HG03558 (cell line): Measurements from ENCODE around the gene C14orf119.

Experiments
- ATAC-seq: cut with Tn5 transposase; IDR thresholded peaks from one replicate; pipeline ENCODE4 v1.9.1; 2021; ENCODE audit warnings: moderate number of reproducible peaks; ENCODE audit not compliant: unreplicated experiment; ENCODE audit errors: extremely low read depth

Gene C14orf119, protein sequence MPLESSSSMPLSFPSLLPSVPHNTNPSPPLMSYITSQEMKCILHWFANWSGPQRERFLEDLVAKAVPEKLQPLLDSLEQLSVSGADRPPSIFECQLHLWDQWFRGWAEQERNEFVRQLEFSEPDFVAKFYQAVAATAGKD

DNA sequence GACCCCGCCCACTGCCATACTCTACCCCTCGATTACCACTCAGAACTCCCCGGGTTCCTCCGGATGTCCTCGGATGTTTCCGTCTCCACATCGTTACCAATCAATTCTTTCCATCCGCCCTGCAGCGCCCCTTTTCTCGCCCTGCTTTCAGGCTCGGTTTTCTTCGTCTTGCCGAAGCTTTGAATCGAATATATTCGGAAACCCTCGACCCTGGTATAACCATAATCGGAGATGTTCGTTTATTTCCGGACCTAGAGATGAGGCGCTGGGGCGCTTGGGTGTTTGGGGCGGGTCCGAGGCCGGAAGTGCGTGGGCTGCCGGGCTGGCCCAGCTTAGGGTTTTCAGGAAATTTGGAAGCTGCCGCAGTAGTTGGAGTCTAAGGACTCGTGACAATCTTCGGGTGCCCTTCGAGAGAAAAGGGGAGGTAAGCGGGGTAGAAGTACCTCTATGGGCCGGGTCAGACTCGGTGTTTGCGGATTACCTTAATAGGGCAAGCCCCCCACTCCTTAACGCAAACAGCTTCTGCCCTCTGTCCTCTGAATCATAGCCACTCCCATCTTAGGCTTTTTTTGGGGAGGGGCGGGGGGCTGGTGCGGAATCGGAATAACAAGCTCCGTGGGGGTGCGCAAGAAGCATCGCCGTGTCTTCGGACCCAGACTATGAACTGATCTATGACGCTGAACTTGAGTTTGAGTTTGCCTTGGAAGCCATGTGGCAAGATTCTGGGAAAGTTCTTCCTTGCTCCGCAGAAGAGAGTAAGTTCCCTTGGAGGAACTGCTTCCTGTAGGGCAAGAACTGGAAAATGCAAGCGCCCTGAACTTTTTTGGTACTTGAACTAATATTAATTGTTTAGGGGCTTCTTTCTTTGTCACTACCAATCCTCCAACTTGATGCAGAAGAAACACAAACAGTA lies at the start of gene C14orf119:
C14orf119 (plus strand) TSS at position 310 of the 913 bp plus-strand sequence. CDS start 2,154 bp downstream, outside the sequence.
- peak; percentile 85 for ATAC-seq

DNA sequence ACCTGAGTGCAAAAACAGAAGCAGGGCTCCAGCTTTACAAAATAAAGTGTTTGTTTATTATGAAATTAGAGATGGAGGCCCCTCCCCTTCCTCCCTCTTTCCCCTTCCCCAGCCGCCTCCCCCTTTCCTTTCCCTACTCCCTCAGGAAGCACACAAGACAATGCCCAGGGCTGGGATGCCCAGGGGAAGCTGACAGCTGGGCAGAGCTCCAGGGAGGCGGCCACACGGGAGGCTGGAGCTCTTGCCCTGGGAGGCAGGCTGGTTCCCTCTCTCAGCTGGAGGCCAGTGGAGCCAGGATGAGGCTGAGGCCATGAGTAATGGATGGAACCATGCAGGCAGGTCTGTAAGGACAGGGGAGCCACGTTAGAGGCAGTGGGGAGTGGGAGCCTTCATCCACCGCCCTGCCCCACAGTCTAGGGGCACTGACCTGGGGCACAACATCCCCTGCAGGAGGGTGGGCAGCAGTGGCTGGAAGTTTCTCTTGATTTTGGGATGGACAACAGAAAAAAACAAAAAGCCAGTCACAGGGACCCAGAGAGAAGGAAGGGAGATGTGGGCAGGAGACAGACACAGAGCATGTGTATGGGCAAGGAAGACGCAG lies 48.2 kb upstream of the C14orf119 start:
- no peak for ATAC-seq

DNA sequence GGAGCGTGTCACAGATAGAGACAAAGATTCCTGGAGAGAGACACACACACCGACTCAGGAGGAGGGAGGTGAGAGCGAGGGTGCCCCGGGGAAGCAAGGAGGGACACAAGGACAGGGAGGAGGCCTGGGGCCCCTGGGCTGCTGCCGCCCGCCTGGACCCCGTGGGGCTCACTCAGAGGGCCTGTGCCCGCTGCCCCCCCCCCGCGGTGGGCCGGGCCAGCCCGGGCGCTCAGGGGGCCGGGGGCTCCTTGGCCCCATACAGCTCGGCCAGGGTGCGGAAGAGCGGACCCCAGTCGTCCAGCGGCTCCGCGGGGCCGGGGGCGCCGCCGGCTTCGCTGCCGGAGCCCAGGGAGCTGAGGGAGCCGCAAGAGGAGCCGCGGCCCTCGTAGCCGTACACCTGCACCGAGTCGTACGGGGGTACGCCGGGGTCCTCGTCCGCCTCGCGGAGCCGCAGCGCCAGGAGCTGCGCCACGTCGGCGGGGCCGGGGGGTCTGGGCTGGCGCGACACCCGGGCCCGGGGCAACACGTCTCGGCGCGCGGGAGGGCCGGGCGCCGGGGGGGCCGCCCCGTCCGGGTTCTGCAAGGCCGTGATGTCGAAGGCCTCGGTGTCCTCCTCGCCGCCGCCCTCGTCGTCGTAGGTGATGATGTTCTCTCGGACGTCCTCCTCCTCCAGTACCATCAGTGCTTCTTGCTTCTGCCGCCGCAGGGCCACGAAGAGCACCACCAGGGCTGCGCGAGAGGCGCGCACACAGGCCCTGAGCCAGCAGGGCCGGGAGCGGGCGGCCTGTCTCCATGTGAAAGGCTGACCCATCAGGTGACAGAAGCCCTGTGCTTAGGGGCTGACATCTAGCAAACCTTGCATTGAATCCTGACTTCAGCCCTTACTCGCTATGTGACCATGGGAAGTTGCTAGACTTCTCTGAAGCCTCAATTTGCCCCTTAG lies 47.3 kb upstream of the C14orf119 start:
- no peak for ATAC-seq

DNA sequence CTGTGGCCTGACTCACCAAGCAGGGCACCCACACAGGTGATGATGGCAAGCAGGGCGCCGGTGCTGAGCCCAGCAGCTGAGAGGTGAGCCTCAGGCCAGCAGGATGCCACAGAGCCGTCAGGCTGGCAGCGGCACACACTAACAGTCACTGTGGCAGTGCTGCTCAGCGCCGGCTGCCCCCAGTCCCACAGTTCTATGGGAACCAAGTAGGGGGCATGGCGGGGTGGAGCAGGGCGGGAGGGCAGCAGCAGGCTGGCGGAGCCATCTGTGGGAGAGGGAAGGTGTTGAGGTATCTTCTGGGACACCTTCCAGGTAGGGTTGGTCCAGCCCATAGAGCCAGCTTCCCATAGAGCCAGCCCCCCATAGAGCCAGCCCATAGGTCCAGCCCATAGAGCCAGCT lies 46.3 kb upstream of the C14orf119 start:
- ATAC-seq: no peak

DNA sequence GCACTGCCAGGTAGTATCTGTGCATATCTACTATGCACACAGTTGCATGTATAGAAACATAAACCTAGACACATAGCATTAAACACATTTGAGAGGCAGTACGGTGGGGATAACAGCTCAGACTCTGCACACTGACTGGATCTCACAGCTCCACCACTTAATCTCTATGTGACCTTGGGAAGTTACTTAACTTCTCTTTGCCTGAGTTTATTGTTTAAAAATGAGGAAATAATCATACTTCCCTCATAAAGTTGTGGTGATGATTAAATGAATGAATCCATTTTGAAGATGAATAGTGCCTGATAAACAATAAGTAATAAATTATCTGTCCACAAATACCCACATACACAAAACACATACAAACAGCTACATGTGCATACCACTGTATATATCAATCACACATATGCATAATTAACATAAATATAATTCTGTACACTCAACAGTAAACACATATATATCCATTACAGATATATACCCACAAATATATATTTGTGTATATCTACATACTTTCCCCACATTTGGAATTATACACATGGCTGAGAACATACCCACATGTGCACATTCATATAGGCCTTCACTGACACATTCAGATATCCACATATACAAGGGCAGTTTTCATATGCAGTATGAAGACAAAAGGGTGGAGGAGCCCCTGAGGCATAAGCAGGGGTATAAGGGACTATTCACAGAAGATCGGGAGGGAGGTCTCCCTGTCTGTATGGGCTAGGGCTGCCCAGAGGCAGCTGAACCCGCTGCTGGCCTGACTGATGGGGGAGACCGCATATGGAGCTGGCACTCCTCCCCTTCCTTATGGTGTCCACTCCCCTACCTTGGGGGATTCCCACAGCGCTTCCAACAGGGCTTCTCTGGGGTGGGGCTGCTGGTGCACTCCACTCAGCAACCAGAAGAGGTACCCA lies 43.9 kb upstream of the C14orf119 start:
- no peak for ATAC-seq

DNA sequence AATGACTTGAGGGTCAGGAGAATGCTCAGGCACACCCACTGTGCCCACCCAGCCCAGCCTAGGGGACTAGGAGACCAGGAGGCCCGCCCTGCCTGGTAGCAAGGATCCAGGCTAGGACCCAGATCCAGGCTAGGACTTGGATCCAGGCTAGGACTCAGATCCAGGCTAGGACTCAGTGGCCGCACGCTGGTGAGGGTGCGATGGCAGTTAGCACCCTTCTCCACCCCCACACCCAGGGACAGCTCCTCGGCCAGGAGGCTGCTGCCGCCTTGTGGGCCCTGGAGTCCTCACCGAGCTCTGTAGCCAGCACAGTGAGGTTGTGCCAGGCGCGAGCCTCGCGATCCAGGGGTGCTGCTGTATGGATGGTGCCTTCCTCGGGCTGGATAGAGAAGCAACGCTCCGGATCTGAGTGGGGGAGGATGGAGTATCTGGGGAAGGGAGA lies 43.1 kb upstream of the C14orf119 start:
- ATAC-seq: no peak

DNA sequence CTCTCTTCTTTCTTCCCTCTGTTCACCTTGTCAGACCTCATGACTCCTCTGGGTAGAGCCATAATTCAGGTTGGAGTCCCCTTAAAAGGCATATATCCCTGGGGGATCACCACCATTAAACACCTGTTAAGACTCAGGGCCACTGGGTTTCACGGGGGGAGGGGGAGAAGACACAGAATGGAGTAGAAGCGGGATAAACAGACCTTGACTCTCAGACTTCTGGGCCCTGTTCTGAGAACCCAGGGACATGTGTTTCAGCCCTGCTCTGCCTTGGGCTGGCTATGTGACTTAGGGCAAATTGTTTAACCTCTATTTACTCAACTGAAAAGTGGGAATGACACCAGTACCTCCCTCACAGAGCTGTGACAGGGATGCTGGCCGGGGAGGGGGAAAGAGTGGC lies 42.6 kb upstream of the C14orf119 start:
- ATAC-seq: no peak

DNA sequence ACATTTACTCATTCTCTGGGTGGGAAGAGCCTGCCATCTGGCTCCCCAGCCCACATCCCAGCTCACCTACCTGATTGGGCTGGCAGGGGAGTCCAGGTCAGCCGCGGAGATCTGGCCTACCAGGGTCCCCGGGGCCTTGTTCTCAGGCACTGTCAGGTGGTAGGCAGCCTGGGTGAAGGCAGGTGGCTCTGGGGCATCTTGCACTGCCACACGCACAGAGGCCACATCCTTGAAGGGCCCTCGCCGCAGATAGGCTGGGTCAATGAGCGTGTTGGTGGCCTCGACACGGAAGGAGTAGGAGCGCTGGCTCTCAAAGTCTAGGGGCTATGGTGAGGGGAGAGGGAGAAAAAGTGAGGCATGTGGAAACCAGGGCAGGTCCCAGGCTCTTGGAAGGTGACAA lies 41.9 kb upstream of the C14orf119 start:
- ATAC-seq: no peak

DNA sequence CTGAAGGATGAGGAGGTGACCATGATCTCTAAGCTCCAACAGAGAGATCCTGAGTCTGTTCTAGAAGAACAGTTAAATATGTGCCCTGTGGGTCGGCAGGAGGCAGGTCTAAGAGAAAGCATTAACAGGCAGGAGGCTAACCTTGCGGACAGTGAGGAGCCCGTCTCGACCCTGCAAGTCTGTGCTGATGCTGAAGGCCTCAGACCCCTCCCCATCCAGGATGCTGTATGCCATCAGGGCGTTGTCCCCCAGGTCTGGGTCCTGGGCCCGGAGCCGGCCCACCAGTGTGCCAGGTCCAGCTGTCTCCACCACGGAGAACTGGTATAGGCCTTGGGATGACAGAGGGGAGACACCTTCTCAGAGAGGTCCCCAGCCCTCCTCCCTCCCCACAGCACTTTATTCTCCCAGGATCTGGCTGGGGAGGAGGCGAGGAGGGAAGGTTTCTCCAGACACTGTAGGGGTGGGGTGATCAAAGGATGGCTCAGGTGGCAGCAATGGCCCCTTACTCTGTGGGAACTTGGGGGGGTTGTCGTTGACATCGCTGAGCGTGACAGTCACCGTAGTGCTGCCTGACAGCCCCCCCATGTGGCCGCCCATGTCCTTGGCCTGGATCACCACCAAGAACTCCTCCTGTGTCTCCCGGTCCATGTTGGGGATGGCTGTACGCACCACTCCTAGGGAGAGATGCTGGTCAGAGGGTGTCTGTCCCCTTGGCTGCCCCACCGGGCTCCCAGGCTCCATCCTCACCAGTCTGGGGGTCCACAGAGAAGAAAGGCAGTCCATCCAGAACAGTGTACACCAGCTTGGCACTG lies 41.1 kb upstream of the C14orf119 start:
- ATAC-seq: no peak

DNA sequence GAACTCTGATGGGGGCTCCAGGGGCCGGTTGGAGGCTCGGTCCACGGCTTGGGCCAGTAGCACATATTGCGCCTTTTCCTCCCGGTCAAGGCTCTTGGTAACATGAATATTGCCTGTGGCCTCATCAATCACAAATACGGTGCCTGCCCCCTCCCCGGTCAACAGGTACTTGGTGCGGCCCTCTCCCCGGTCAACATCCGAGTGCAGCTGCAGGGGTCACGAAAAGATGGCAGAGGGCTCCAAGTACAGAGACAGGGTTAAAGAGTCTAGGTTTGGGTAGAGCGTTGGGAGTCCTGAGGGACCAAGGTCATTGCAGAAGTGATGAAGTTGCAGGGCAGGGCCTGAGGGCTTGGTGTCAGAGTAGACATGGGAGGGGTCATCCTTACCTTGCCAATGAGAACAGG lies 40.2 kb upstream of the C14orf119 start:
- ATAC-seq: no peak

DNA sequence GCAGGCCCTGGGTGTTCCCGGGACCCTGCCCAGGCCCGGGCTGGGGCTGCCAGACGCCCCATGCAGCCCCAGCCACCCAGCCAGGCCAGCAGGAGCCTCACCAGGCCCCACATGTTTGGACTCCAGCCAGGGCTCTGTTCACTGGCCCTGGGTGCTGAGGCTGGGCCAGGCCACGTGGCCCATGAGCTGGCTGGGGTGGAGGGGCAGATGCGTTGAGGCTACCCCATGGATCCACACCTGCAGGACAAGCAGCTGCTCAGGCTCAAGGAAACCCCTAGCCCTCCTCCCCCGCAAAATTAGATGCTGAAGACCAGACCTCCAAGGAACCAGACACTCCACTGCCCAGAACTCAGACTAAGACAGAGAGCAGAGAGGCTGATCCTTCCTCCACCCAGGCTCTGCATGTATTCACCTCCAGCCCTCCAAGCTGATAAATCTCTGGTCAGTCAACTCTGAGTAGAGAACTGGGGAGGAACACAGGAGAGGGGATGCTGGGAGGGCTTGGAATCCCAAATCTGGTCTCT lies 39.6 kb upstream of the C14orf119 start:
- no peak for ATAC-seq

DNA sequence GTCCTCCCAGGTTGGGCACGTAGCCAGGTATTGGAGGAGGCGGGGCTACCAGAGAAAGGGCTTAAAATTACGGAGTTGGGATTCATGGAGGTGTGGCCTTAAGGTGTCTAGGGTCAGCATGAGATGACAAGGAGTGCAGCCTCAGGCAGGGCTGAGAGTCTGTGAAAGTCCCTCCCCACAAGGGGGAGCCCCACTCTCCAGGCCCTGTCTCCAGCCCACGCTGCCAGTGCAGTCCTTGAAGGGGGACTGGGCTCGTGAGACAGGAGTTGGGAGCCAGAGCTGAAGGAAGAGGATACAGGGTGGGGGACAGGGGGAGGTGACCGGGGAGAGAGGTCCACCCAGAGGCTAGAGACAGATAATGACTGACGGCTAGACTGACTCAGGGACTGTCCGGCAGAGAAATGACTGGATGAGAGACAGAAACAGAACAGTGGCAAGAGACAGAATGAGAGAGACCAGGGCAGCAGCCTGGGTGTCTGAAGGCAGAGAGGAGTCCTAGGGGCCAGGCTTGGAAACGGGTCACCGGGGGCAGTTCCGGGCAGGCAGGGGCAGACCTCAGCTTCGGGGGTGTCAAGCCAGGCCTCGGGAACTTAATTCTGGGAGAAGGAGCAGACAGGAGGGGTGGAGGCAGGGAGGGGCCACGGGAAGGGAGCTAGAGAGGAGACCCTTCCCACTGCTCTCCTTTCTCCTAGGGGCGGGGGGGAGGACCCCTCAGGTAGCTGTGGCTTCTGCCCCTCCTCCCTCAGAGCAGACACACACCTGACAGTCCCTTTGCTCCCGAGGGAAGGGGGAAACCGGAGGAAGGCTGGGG lies 39.0 kb upstream of the C14orf119 start:
- no peak for ATAC-seq

DNA sequence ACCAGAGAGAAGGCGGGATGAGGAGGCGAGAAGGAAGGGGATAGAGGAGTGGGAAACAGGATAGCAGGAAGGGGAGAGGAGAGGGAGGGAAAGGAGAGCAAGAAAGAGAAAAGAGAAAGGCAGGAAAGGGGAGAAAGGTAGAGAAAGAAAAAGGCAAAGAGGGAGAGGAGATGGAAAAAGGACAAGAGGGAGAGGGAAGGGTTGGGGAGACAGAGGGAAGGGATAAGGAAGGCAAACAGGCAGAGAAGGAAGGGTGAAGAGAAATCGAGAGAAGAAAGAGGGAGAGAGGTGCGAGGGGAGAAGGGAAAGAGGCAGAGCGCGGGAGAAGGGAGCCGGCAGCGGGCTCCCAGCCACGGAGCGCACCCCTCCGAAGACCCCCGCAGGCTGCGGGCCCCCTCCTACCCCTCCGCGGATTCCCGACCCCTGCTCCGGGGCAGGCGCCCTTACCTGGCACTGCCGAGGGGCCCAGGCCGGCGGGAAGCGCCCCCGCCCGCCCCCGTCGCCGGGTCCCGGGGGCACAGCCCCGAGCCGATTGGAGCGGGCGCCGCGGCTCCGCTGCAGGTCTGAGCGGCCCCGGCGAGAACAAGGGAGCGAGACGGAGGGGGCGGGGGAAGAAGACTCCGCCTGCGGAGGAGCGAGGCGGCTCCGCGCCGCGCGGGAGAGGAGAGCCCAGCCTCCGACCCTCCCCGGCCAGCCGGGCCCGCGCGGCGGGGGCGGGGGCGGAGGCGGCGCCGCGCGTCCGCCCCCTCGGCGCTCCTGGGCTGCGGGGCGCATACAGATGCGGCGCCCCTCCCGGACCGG lies 38.1 kb upstream of the C14orf119 start, which contains the start of gene CDH24:
CDH24 (minus strand) TSS at position 565 of the 801 bp plus-strand sequence. CDS start 1,787 bp downstream, outside the sequence.
- ATAC-seq: no peak

DNA sequence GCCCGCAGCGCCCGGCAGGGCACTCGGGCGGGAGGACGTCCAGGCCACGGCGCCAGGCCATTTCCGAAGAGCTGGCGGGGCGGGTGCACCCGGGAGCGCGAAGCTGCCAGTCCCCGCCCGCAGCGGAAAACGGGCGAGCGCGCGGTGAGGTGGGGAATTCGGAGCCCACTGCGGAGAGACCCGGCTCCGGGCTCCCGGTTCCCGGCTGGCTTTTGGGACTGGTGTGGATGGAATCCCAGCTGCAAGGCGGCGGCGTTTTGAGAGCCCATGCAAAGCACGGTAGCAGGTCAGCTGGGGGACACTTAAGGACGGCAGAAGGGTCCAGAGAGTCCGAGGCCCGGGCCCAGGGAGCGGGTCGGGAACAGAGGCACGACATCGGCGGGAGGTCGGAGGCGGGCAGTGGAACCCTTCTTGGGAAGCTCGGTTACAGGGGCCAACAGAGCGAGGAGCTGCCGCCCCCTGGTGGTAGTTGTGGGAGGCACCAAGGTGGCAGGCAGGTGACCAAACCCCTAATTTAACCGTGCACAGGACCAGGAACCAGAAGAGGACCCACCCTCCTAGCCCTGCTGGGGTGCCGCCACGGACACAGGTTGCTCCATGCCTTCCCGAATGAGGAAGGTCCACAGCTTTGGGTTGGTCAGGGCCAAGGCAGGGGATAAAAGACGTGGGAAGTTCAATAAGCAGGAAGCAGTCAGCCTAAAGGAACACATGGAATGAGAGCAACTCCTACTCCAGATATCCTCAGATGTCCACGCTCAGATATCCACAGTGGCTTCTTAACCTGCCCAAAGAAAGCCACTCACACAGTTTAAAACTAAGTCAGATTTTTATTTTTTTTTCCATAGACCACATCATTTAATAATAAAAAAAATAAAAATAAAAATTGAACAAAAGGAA lies 37.3 kb upstream of the C14orf119 start:
- ATAC-seq: no peak
